B cell (primary cell): Measurements from ENCODE around the gene ZNF581. TPM values are rescaled to one million over a fixed set of nuclear protein-coding genes. Genes with fewer than 3 reads are reported as not detected.

Source experiments
- ATAC-seq: fragments of 200-7000 bp; cut with Tn5 transposase; one replicate; pipeline ENCODE4 v1.10.0; 2021; ENCODE audit warnings: low read depth, mild to moderate bottlenecking, moderate number of reproducible peaks, moderate library complexity
- CTCF ChIA-PET: fragments of 350-600 bp; sonication (Branson Sonifier 250); formaldehyde crosslinking; loops from one replicate; lab custom pipeline; 2021; ENCODE audit warnings: antibody characterized with exemption, inconsistent platforms; lab: Charles Lee
- POLR2A ChIA-PET: fragments of 350-600 bp; sonication (Branson Sonifier 250); formaldehyde crosslinking; loops from one replicate; lab custom pipeline; 2021; ENCODE audit warnings: antibody characterized with exemption; lab: Charles Lee
- DNase-seq: peaks from one replicate; pipeline ENCODE4 v3.0.0; 2013
- H2AFZ ChIP-seq: 2 replicates; pipeline ENCODE4 v1.6.1; 2012; ENCODE audit warnings: mild to moderate bottlenecking, low read depth, low read length; ENCODE audit not compliant: insufficient read depth, poor library complexity, severe bottlenecking
- H3K27ac ChIP-seq, 2 donors: 1 replicate in 1 of 2; 2 replicates in 1 of 2; pipeline ENCODE4 v1.5.1; 2012 to 2013; ENCODE audit warnings: low read length in 2 of 2, mild to moderate bottlenecking in 2 of 2, moderate library complexity in 1 of 2
- H3K27me3 ChIP-seq, 4 experiments: fragments of 200-600 bp in 1 of 4; sonication (generic) in 1 of 4; replicated peaks in 1 of 4; 1 replicate in 2 of 4; 2 replicates in 2 of 4; pipeline versions ENCODE4 v1.6.1 to v1.7.0; 2013 to 2016; ENCODE audit warnings: low read length in 3 of 4, mild to moderate bottlenecking in 2 of 4, mixed read lengths in 1 of 4, moderate library complexity in 1 of 4; ENCODE audit not compliant: insufficient read depth in 4 of 4, control insufficient read depth in 3 of 4; ENCODE audit errors: control extremely low read depth in 1 of 4
- H3K36me3 ChIP-seq, 2 experiments: replicated peaks in 1 of 2; 1 replicate in 1 of 2; 2 replicates in 1 of 2; pipeline versions ENCODE4 v1.6.1 to v1.7.1; 2013; ENCODE audit warnings: low read length in 1 of 2; ENCODE audit not compliant: insufficient read depth in 2 of 2, control insufficient read depth in 1 of 2; ENCODE audit errors: control extremely low read depth in 1 of 2, extremely low read depth in 1 of 2
- H3K4me1 ChIP-seq, 2 donors: fragments of 200-600 bp in 1 of 2; sonication (generic) in 1 of 2; 1 replicate in 1 of 2; 2 replicates in 1 of 2; pipeline versions ENCODE4 v1.5.1 to v1.6.1; 2013 to 2017; ENCODE audit warnings: low read length in 2 of 2; ENCODE audit not compliant: control insufficient read depth in 2 of 2, insufficient read depth in 2 of 2
- H3K4me2 ChIP-seq: replicated peaks from 2 replicates; pipeline ENCODE3; 2012; ENCODE audit warnings: mild to moderate bottlenecking, low read depth, low read length; ENCODE audit not compliant: poor library complexity, severe bottlenecking
- H3K4me3 ChIP-seq, 5 experiments: fragments of 200-600 bp in 1 of 5; sonication (generic) in 1 of 5; 1 replicate in 3 of 5; 2 replicates in 2 of 5; pipeline versions ENCODE4 v1.5.1 to v1.7.0; 2011 to 2016; ENCODE audit warnings: low read length in 4 of 5, mild to moderate bottlenecking in 4 of 5, low read depth in 2 of 5, control low read depth in 1 of 5, moderate library complexity in 1 of 5; ENCODE audit not compliant: insufficient read depth in 1 of 5; ENCODE audit errors: control extremely low read depth in 1 of 5, extremely low read depth in 1 of 5
- H3K79me2 ChIP-seq: fragments of 200-600 bp; sonication (generic); one replicate; pipeline ENCODE4 v1.6.0; 2016; ENCODE audit warnings: low read length; ENCODE audit not compliant: control insufficient read depth, insufficient read depth
- H3K9ac ChIP-seq: fragments of 200-600 bp; sonication (generic); 2 replicates; pipeline ENCODE4 v1.6.1; 2017; ENCODE audit warnings: mild to moderate bottlenecking, low read length, moderate library complexity
- H3K9me3 ChIP-seq, 3 donors: one replicate each; pipeline versions ENCODE4 v1.6.1 to v1.7.1; 2013; ENCODE audit warnings: low read length in 2 of 3; ENCODE audit not compliant: control insufficient read depth in 2 of 3, insufficient read depth in 1 of 3; ENCODE audit errors: control extremely low read depth in 1 of 3
- H4K20me1 ChIP-seq: 2 replicates; pipeline ENCODE4 v1.6.0; 2012; ENCODE audit warnings: mild to moderate bottlenecking, low read length; ENCODE audit not compliant: insufficient read depth, control insufficient read depth, poor library complexity, severe bottlenecking
- H3K27ac Mint-ChIP-seq: one replicate; pipeline ENCODE4 v1.8.0; 2021; ENCODE audit warnings: mixed read lengths
- H3K27me3 Mint-ChIP-seq: one replicate; pipeline ENCODE4 v1.8.0; 2021; ENCODE audit warnings: mixed read lengths
- H3K4me1 Mint-ChIP-seq: one replicate; pipeline ENCODE4 v1.8.0; 2021; ENCODE audit warnings: mixed read lengths
- H3K4me3 Mint-ChIP-seq: one replicate; pipeline ENCODE4 v1.8.0; 2021; ENCODE audit warnings: mixed read lengths
- H3K9me3 Mint-ChIP-seq: one replicate; pipeline ENCODE4 v1.8.0; 2022; ENCODE audit warnings: mixed read lengths; ENCODE audit not compliant: insufficient read depth
- EZH2 ChIP-seq: IDR thresholded peaks from 2 replicates; pipeline ENCODE4 v1.6.1; 2012; ENCODE audit warnings: borderline replicate concordance, low read depth, mild to moderate bottlenecking, moderate library complexity, low read length; ENCODE audit not compliant: insufficient read depth, poor library complexity, severe bottlenecking
- WGBS: methylation state at CpG from one replicate; pipeline ENCODE4 v1.1.5; 2013; ENCODE audit warnings: missing lambda C conversion rate; ENCODE audit not compliant: insufficient coverage; 5-methylcytosine and 5-hydroxymethylcytosine counted together
- intact Hi-C: fragments of 100-400 bp; cut with micrococcal nuclease; formaldehyde crosslinking; loops from one replicate; pipeline ENCODE4 v1.10.0; 2022
- polyA plus RNA-seq: library from polyadenylated mRNA; depleted of rRNA; stranded (reverse); fragments of >200 nt; gene quantifications from 2 replicates; pipeline ENCODE4 v1.2.3, GENCODE V29; 2012
- total RNA-seq, 2 donors: library from RNA; stranded (reverse); fragments of 120-200 nt in 1 of 2; gene quantifications; 1 replicate in 1 of 2; 2 replicates in 1 of 2; pipeline versions ENCODE4 v1.2.3 to v1.2.4, GENCODE V29; 2013 to 2022
- TF ChIP-seq, protein P1 (sequence below): fragments of 200-600 bp; IDR thresholded peaks from one replicate; pipeline ENCODE4 v1.8.0; 2022; ENCODE audit warnings: antibody characterized with exemption, mild to moderate bottlenecking

ZNF581 gene
- total and polyA plus RNA-seq, 2 donors (not counting 1 experiment from before 2014, with no cell fraction given) = 48.2 to 51.3 TPM

DNA sequence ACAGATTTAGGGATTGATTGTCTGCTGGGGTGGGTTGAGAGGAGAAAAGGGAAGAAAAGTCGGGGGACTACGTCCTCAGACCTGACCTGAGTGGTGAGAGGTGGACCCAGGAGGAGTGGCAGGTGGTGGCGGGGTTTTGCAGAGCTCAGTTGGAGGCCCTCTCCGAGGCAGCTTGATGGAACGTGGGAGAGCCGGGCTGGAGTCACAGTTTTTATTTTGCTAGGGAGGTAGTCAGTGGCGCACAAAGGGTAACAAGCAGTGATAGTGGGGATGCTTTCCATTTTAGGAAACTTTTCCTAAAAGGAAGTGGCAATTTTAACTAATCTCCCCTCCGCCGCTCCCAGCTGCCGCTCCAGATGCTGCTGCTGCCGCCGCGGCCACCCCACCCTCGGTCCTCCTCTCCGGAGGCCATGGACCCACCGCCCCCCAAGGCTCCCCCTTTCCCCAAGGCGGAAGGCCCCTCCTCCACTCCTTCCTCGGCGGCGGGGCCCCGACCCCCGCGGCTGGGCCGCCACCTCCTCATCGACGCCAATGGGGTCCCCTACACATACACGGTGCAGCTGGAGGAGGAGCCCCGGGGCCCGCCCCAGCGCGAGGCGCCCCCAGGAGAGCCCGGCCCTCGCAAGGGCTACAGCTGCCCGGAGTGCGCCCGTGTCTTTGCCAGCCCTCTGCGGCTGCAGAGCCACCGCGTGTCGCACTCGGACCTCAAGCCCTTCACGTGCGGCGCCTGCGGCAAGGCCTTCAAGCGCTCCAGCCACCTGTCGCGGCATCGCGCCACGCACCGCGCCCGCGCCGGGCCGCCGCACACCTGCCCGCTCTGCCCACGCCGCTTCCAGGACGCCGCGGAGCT lies 1.1 kb upstream of the ZNF581 start:
- no peaks in the 10 kb centered on the region for H3K9me3 Mint-ChIP-seq
- peak overlapping the region; percentile 98 for H3K27ac Mint-ChIP-seq
- H3K9me3 ChIP-seq = peaks cover 0 to 11% (median 0%) of the 10 kb centered on the region in 3 donors
- H3K79me2 ChIP-seq = peaks cover 34% of the 10 kb centered on the region
- WGBS = under 1% methylated on average over 58 of the region's 65 CpGs
- peak overlapping the region; percentile 96 for H3K4me2 ChIP-seq
- TF ChIP-seq EZH2 = no peak
- TF ChIP-seq, protein P1, sequence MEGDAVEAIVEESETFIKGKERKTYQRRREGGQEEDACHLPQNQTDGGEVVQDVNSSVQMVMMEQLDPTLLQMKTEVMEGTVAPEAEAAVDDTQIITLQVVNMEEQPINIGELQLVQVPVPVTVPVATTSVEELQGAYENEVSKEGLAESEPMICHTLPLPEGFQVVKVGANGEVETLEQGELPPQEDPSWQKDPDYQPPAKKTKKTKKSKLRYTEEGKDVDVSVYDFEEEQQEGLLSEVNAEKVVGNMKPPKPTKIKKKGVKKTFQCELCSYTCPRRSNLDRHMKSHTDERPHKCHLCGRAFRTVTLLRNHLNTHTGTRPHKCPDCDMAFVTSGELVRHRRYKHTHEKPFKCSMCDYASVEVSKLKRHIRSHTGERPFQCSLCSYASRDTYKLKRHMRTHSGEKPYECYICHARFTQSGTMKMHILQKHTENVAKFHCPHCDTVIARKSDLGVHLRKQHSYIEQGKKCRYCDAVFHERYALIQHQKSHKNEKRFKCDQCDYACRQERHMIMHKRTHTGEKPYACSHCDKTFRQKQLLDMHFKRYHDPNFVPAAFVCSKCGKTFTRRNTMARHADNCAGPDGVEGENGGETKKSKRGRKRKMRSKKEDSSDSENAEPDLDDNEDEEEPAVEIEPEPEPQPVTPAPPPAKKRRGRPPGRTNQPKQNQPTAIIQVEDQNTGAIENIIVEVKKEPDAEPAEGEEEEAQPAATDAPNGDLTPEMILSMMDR = no peak
- peaks cover 32 to 67% of the 10 kb centered on the region in 2 donors for H3K4me1 ChIP-seq
- H3K4me3 ChIP-seq = peak overlapping the region; percentile 19 to 85 (median 78)
- DNase-seq = peak; percentile 69
- H3K27ac ChIP-seq = peak overlapping the region; percentile 79 to 82
- ATAC-seq = peak; percentile 13
- H3K9ac ChIP-seq = peak overlapping the region; percentile 77
- peaks cover 0 to 13% of the 10 kb centered on the region in 2 experiments for H3K36me3 ChIP-seq
- ChIA-PET POLR2A (interaction anchor here (0.6 to 1.9 kb wide), 11 partner anchors 8 to 384 kb away, joined by 3 to 17 read pairs (median 4); partner anchors contain the start of genes FIZ1, PPP6R1, U2AF2 and ZNF524), CTCF (interaction anchor here (0.8 to 1.9 kb wide), 5 partner anchors 10 to 38 kb away, joined by 3 to 22 read pairs (median 4); partner anchors contain the start of gene U2AF2)
- peak overlapping the region; percentile 53 for H2AFZ ChIP-seq
- peak overlapping the region; percentile 88 for H3K4me3 Mint-ChIP-seq
- no peaks in the 10 kb centered on the region for H3K27me3 Mint-ChIP-seq
- intact Hi-C loops = loop anchor here (1.0 to 5.0 kb wide), 5 partner anchors 7 to 235 kb away; partner anchors contain the start of genes EPN1, UBE2S and ZNF865
- H3K4me1 Mint-ChIP-seq = peaks cover 66% of the 10 kb centered on the region
- no peaks in the 10 kb centered on the region for H3K27me3 ChIP-seq
- H4K20me1 ChIP-seq = peaks cover 21% of the 10 kb centered on the region
